ENCODE results near the gene SYNGR3.

SYNGR3 gene

DNA sequence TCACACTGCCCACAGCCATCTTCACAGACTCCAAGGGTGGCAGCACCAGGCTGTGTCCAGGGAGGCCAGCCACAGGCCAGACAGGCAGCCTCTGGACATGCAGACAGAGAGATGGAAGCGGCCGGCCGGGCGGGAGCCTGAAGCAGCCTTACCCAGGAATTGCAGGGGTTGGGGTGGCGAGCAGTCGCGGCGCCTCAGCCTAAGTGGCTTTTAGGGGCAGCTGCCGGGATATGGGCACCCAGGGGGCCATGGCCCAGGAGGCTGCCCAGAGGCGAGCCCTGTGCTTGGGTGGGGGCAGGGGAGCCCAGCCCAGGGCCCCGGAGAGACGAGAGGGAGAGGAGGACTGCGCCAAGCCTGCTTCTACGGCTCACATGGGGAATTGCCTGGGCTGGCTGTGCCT is 35.5 kb downstream of the SYNGR3 start:
- peaks cover 99% of the 10 kb centered on the region for H3K27me3 ChIP-seq
- no peak overlapping the region for H3K27ac ChIP-seq
- no peaks in the 10 kb centered on the region for H3K36me3 ChIP-seq
- H3K4me1 ChIP-seq (ENCODE audit: control insufficient read depth in 1 of 2, insufficient read depth in 1 of 2, low read depth in 1 of 2, low read length in 1 of 2) = peaks cover 10 to 22% of the 10 kb centered on the region in 2 experiments
- no peaks in the 10 kb centered on the region for H3K9me3 ChIP-seq
- TF ChIP-seq, protein P1, sequence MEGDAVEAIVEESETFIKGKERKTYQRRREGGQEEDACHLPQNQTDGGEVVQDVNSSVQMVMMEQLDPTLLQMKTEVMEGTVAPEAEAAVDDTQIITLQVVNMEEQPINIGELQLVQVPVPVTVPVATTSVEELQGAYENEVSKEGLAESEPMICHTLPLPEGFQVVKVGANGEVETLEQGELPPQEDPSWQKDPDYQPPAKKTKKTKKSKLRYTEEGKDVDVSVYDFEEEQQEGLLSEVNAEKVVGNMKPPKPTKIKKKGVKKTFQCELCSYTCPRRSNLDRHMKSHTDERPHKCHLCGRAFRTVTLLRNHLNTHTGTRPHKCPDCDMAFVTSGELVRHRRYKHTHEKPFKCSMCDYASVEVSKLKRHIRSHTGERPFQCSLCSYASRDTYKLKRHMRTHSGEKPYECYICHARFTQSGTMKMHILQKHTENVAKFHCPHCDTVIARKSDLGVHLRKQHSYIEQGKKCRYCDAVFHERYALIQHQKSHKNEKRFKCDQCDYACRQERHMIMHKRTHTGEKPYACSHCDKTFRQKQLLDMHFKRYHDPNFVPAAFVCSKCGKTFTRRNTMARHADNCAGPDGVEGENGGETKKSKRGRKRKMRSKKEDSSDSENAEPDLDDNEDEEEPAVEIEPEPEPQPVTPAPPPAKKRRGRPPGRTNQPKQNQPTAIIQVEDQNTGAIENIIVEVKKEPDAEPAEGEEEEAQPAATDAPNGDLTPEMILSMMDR (IDR thresholded peaks at IDR 0.05) = no peak
- no peak overlapping the region for H3K4me3 ChIP-seq (ENCODE audit: low read depth in 1 of 2, low read length in 1 of 2)

DNA sequence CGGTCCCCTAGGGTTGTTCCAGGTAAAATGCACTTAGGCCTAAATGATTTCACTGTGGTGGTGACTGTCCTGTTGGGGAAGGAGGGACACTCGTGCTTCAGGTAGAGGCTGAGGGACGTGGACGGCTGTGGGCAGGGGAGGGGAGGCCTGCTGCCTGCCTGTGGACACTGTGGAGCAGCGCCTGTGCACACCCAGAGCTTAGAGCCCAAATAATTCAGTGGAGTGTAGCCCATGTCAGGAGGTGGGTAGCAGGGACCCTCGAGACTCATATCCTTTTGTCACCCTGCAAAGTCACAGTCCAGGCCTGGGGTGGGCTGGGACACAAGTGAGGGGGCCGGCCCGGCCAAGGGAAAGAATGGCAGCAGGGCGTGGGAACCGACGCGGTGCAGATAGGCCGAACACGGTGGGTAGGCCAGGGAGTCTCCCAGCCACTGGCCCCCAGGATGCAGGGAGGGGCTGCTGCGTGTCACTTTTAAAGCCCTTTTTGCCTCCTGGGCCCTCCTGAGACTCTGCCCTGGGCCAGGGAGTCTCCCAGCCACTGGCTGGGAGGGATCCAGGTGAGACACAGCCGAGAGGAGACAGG is 36.2 kb downstream of the SYNGR3 start:
- H3K9me3 ChIP-seq = no peaks in the 10 kb centered on the region
- H3K4me1 ChIP-seq (ENCODE audit: control insufficient read depth in 1 of 2, insufficient read depth in 1 of 2, low read depth in 1 of 2, low read length in 1 of 2) = peaks cover 10 to 22% of the 10 kb centered on the region in 2 experiments
- H3K4me3 ChIP-seq (ENCODE audit: low read depth in 1 of 2, low read length in 1 of 2) = no peak overlapping the region
- H3K27ac ChIP-seq = no peak overlapping the region
- peaks cover 93% of the 10 kb centered on the region for H3K27me3 ChIP-seq
- TF ChIP-seq, protein P1 (IDR thresholded peaks at IDR 0.05) = no peak
- no peaks in the 10 kb centered on the region for H3K36me3 ChIP-seq

DNA sequence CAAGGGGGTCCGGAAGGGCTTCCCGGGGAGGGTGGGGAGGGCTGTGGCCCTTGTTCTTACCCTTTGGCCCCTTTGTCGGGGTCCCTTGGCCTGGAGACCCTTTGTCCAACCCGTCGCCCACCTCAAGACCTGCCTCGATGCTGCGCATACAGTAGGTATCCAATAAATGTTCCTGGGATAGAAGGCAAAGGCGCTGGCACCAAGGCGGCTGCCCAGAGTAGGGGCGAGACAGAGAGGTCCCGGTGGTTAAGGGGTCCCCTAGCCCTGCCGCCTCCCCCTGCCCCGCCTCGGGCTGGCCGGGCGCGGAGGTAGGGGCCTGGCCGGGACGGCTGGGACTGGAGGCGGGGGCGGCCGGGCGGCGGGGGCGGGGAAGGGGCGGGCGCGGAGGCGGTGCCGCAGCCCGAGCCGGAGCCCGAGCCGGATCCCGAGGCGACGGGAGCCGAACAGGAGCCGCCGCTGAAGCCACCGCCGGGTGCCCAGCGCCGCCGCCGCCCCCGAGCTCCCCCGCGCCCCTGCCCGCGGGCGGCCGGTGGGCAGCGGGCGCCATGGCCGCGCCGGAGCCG is 36.8 kb downstream of the SYNGR3 start, which contains the start of gene NHERF2:
TSS of gene NHERF2 (plus strand) at position 442 of the 563 bp plus-strand sequence. CDS start at position 546, 104 bp downstream.
- Histone ChIP-seq H3K27ac (no peak within 1 kb of the TSS), H3K4me3 (ENCODE audit: low read depth in 1 of 2, low read length in 1 of 2) (no peak within 1 kb of the TSS), H3K4me1 (ENCODE audit: control insufficient read depth in 1 of 2, insufficient read depth in 1 of 2, low read depth in 1 of 2, low read length in 1 of 2) (peaks cover 10 to 22% of the 10 kb centered on the region in 2 experiments)

DNA sequence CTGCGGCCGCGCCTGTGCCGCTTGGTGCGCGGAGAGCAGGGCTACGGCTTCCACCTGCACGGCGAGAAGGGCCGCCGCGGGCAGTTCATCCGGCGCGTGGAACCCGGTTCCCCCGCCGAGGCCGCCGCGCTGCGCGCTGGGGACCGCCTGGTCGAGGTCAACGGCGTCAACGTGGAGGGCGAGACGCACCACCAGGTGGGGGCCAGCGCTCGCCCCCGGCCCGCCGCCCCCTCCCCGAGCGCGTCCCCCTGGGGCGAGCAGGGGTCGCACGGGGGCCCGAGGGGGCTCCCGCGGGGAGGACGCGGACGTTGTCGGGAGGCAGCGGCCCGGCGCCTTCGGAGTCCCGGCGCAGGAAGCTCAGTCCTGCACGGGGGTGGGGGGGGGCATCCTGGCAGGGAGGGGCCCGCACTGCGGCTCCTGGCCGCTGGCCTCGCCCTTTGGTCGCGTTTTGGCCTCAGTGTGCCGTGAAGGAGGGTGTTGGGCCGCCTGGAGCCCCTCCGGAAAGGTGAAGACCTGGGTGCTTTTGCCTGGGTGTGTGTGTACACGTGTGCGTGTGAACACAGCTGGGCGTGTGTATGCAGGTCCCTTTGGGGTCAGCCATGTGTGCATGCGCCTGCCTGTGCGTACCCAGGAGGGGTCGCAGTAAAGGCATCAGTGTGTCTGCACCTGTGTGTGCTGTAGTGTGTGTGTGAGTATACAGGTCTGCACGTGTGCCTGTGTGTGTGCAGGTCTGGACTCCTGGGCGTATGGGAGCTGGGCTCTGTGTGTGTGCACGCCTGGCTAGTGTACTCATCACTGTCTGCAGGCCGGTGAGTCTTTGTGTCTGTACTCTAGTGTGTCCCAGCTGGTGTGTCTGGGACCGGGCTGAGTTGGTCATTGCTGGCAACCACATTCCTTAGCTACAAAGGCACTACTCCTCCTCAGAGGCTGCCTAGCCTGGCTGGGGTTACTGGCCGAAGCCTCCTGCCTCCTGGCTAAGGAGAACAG is 37.5 kb downstream of the SYNGR3 start:
- no peaks in the 10 kb centered on the region for H3K9me3 ChIP-seq
- H3K27me3 ChIP-seq = peaks cover 84% of the 10 kb centered on the region
- TF ChIP-seq, protein P1 (IDR thresholded peaks at IDR 0.05) = no peak
- H3K4me1 ChIP-seq (ENCODE audit: control insufficient read depth in 1 of 2, insufficient read depth in 1 of 2, low read depth in 1 of 2, low read length in 1 of 2) = peaks cover 10 to 22% of the 10 kb centered on the region in 2 experiments
- no peak overlapping the region for H3K4me3 ChIP-seq (ENCODE audit: low read depth in 1 of 2, low read length in 1 of 2)
- no peaks in the 10 kb centered on the region for H3K36me3 ChIP-seq
- no peak overlapping the region for H3K27ac ChIP-seq

More for the DNA sequence above, 36.8 kb downstream of the SYNGR3 start, which contains the start of gene NHERF2:
- Histone ChIP-seq H3K36me3 (no peaks in the 10 kb centered on the region), H3K9me3 (no peaks in the 10 kb centered on the region), H3K27me3 (peaks cover 87% of the 10 kb centered on the region)
- TF ChIP-seq, protein P1 (IDR thresholded peaks at IDR 0.05) = no peak

DNA sequence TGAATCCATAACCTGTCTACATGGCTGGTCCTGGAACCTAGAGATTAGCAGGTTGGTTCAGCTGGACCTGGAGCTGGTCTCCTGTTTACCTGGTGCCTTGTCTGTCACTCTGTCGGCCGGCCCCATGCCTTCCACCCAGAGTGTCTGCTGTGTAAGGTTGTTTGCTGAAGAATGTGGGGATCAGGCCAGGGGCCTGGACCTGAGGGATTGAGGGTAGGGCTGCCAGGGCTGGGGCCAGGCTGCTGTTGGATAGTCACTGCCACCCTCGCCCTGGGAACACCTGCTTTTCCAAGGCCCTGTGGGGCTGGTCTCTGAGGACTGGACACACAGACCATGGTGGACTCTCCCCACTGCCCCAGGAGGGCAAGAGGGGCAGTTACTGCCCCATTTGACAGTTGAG is 38.4 kb downstream of the SYNGR3 start:
- Histone ChIP-seq H3K9me3 (no peaks in the 10 kb centered on the region), H3K4me1 (ENCODE audit: control insufficient read depth in 1 of 2, insufficient read depth in 1 of 2, low read depth in 1 of 2, low read length in 1 of 2) (peaks cover 5 to 17% of the 10 kb centered on the region in 2 experiments), H3K4me3 (ENCODE audit: low read depth in 1 of 2, low read length in 1 of 2) (no peak overlapping the region)

More for the DNA sequence above, 38.4 kb downstream of the SYNGR3 start:
- TF ChIP-seq, protein P1 (IDR thresholded peaks at IDR 0.05) = no peak
- Histone ChIP-seq H3K27me3 (peaks cover 84% of the 10 kb centered on the region), H3K36me3 (no peaks in the 10 kb centered on the region), H3K27ac (no peak overlapping the region)
